NCI-H2196 treated with DMSO at 0.1 percent for 48 hours (cell line): ENCODE data around the gene NPHP4.
"Not testable (repeated sequence)": the region's sequence is repeated elsewhere in the genome, so short reads cannot be mapped to it uniquely, and the experiment has no call there.

Source experiments
- DNase-seq: peaks from one replicate; lab custom pipeline; 2025; ENCODE audit not compliant: unreplicated experiment; lab: John Stamatoyannopoulos, UW

Gene NPHP4

GRCh38 chr1:5898266-5898665, 94.0 kb downstream of the NPHP4 start:
- no peak for DNase-seq

- no peak for DNase-seq
These were observed 95.2 kb downstream of the NPHP4 start for GRCh38 chr1:5896706-5897660.

GRCh38 chr1:5895446-5896406, 96.5 kb downstream of the NPHP4 start:
- no peak for DNase-seq

- DNase-seq: not testable (repeated sequence)
These were observed 98.4 kb downstream of the NPHP4 start for GRCh38 chr1:5893699-5894278.

- no peak for DNase-seq
These were observed 99.9 kb downstream of the NPHP4 start for GRCh38 chr1:5892329-5892728.

- no peak for DNase-seq
These were observed 100.5 kb downstream of the NPHP4 start for GRCh38 chr1:5891736-5892135.

GRCh38 chr1:5891137-5891536, 101.1 kb downstream of the NPHP4 start:
- DNase-seq: no peak

- no peak for DNase-seq
These were observed 101.7 kb downstream of the NPHP4 start for GRCh38 chr1:5890346-5891106.

GRCh38 chr1:5889901-5890300, 102.3 kb downstream of the NPHP4 start:
- DNase-seq: no peak

- no peak for DNase-seq
These were observed 102.8 kb downstream of the NPHP4 start for GRCh38 chr1:5889462-5889861.

- DNase-seq: no peak
These were observed 103.5 kb downstream of the NPHP4 start for GRCh38 chr1:5888606-5889211.

GRCh38 chr1:5887971-5888361, 104.3 kb downstream of the NPHP4 start:
- DNase-seq: no peak

GRCh38 chr1:5887349-5887970, 104.8 kb downstream of the NPHP4 start:
- no peak for DNase-seq

- DNase-seq: no peak
These were observed 105.5 kb downstream of the NPHP4 start for GRCh38 chr1:5886541-5887348.

- no peak for DNase-seq
These were observed 106.1 kb downstream of the NPHP4 start for GRCh38 chr1:5886140-5886483.

GRCh38 chr1:5885471-5886139, 106.6 kb downstream of the NPHP4 start:
- no peak for DNase-seq

- DNase-seq: no peak
These were observed 108.1 kb downstream of the NPHP4 start for GRCh38 chr1:5884110-5884509.
